HG03095 (cell line): ENCODE data around the gene SRPK3.

ENCODE experiments used
- ATAC-seq: cut with Tn5 transposase; IDR thresholded peaks from one replicate; pipeline ENCODE4 v1.9.1; 2021; ENCODE audit warnings: moderate library complexity; ENCODE audit not compliant: unreplicated experiment

SRPK3 gene

DNA sequence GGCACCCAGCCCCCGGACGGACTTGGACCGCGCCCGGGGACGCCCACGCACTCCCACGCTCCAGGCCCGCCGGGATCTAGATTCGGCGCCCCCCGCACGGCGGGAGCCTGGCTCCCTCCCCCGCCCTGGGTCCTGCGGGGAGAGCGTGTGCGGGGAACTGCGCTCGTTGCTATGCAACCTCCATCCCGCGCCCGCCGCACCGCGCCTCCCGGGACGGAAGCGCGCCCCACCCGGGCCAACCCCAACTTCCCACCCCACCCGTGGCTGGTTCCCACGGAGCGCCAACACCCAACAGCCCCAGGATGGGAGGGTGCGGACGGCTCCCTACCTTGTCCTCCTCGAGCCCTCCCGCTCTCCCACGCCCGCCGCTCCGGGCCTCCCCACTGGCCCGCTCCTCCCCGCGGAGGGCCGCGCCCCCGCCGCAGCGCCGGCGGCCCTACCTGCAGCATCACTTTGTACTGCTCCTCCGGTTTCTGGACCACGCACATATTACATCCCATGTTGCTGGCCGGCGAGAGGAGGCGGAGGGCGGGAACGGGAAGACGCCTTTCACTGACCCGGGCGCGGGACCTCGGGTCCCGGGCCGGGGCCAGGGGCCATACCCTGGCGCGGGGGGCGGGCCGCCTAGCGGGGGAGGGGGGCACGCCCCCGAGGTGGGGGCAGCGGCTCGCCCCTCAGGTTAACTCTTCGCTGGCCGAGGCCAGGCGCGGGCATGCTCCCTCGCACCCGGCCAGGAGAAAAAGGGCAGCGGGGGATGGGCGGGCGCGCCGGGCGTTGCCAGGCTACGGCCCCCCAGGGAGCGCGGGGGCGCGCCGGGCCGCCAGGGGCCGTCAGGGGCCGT lies 49.2 kb downstream of the SRPK3 start, which contains the start of gene PDZD4:
Gene PDZD4 (minus strand): TSS at position 746 of the 841 bp plus-strand sequence. CDS start 246 bp downstream, at position 500.
- ATAC-seq = no peak

- no peak for ATAC-seq
These were observed 50.0 kb downstream of the SRPK3 start for GRCh38 chrX:153830640-153831428.

- ATAC-seq = no peak
These were observed 50.7 kb downstream of the SRPK3 start for GRCh38 chrX:153831429-153832150.

DNA sequence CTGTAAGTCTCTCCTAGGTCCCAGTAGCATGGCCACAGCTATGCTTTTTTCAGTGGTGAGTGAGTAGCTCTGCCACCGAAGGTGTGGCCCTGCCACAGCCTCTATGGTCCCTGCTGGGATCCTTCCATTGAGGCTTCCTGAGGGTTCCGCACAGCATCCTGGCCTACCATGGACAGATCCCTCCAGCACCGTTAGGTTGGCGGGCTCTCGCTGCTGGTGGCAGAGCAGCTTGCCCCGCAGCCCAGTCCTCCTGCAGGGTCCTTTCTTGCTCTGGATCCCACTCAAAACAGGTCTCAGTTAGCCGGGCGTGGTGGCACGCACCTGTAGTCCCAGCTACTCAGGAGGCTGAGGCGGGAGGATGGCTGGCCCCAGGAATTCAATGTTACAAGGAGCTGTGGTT lies 51.9 kb downstream of the SRPK3 start:
- ATAC-seq = no peak
